PC-9 (cell line): ENCODE data around the gene PIEZO2. TPM values are rescaled to one million over a fixed set of nuclear protein-coding genes. Genes with fewer than 3 reads are reported as not detected.

ENCODE experiments used
- BruUV-seq: library from RNA; stranded (reverse); fragments of 400-500 nt; replicated peaks from 2 replicates; lab custom pipeline; 2021; lab: Mats Ljungman, UMichigan
- CTCF ChIA-PET: fragments of 300-600 bp; sonication (Branson Sonifier 250); formaldehyde crosslinking; loops from one replicate; lab custom pipeline; 2022; ENCODE audit warnings: antibody characterized with exemption; lab: Charles Lee
- POLR2A ChIA-PET: fragments of 300-600 bp; sonication (Branson Sonifier 250); formaldehyde crosslinking; loops from one replicate; lab custom pipeline; 2022; ENCODE audit warnings: antibody characterized with exemption; ENCODE audit not compliant: unreplicated experiment; lab: Charles Lee
- DNase-seq, 2 experiments: peaks; one replicate each; pipeline versions ENCODE4 v3.0.0 to v3.0.0-alpha.2; 2015 to 2022; ENCODE audit warnings: mixed read lengths in 1 of 2
- H2AFZ ChIP-seq: fragments of 200-600 bp; sonication (generic); 2 replicates; pipeline ENCODE4 v1.8.1; 2017; ENCODE audit warnings: antibody characterized with exemption
- H3F3A ChIP-seq: fragments of 200-600 bp; sonication (generic); 2 replicates; pipeline ENCODE4 v1.8.1; 2017; ENCODE audit warnings: antibody characterized with exemption, mild to moderate bottlenecking, low read depth; ENCODE audit not compliant: insufficient read depth
- H3K27ac ChIP-seq: fragments of 200-600 bp; sonication (generic); 2 replicates; pipeline ENCODE4 v1.6.1; 2016; ENCODE audit warnings: mixed run types
- H3K27me3 ChIP-seq: fragments of 200-600 bp; sonication (generic); 2 replicates; pipeline ENCODE4 v1.6.1; 2016; ENCODE audit warnings: low read depth, mixed run types; ENCODE audit not compliant: insufficient read depth
- H3K36me3 ChIP-seq: fragments of 200-600 bp; sonication (generic); 2 replicates; pipeline ENCODE4 v1.6.1; 2016; ENCODE audit warnings: low read depth, mixed run types
- H3K4me1 ChIP-seq: fragments of 200-600 bp; sonication (generic); replicated peaks from 2 replicates; pipeline ENCODE4 v1.6.1; 2016; ENCODE audit warnings: mixed run types; ENCODE audit not compliant: insufficient read depth
- H3K4me2 ChIP-seq: fragments of 200-600 bp; sonication (generic); 2 replicates; pipeline ENCODE4 v1.6.1; 2017; ENCODE audit warnings: mixed run types
- H3K4me3 ChIP-seq: fragments of 200-600 bp; sonication (generic); 2 replicates; pipeline ENCODE4 v1.6.1; 2016; ENCODE audit warnings: mixed run types
- H3K79me2 ChIP-seq: fragments of 200-600 bp; sonication (generic); 2 replicates; pipeline ENCODE4 v1.6.1; 2017; ENCODE audit warnings: low read depth, mixed run types
- H3K9me2 ChIP-seq: fragments of 200-600 bp; sonication (generic); 2 replicates; pipeline ENCODE4 v1.8.1; 2017; ENCODE audit warnings: mild to moderate bottlenecking; ENCODE audit not compliant: insufficient read depth
- H3K9me3 ChIP-seq: fragments of 200-600 bp; sonication (generic); 2 replicates; pipeline ENCODE4 v1.8.1; 2016; ENCODE audit warnings: low read depth; ENCODE audit not compliant: insufficient read depth
- H4K20me1 ChIP-seq: fragments of 200-600 bp; sonication (generic); 2 replicates; pipeline ENCODE4 v1.8.1; 2017; ENCODE audit not compliant: insufficient read depth
- CTCF ChIP-seq: fragments of 200-600 bp; sonication (generic); conservative IDR thresholded peaks from 2 replicates; pipeline ENCODE4 v1.6.1; 2017; ENCODE audit warnings: mixed run types, antibody characterized with exemption, mild to moderate bottlenecking, moderate library complexity
- EZH2 ChIP-seq: fragments of 200-600 bp; sonication (generic); IDR thresholded peaks from 2 replicates; pipeline ENCODE4 v1.8.0; 2017; ENCODE audit warnings: antibody characterized with exemption, low read depth
- intact Hi-C: fragments of 100-400 bp; cut with micrococcal nuclease; formaldehyde crosslinking; loops from one replicate; pipeline ENCODE4 v1.10.0; 2022; ENCODE audit not compliant: unreplicated experiment
- total RNA-seq: library from RNA; stranded (reverse); gene quantifications from 2 replicates; pipeline ENCODE4 v1.2.3, GENCODE V29; 2021

Gene PIEZO2
- total RNA-seq, 1 experiment from 2014 or later, result not detected

- Histone ChIP-seq H3K4me2 (no peak overlapping the region), H3K27me3 (peaks cover 47% of the 10 kb centered on the region)
- POLR2A ChIA-PET, result no interaction called here
These were observed 240.6 kb downstream of the PIEZO2 start for GRCh38 chr18:10908760-10909159.

GRCh38 chr18:10907749-10908148 is 241.6 kb downstream of the PIEZO2 start:
- Histone ChIP-seq H3K4me3 (no peak overlapping the region), H3K9me2 (no peaks in the 10 kb centered on the region), H3K79me2 (no peaks in the 10 kb centered on the region), H3K4me2 (no peak overlapping the region), H3K9me3 (no peaks in the 10 kb centered on the region; the same call in 1 of the 2 replicates), H3K27ac (no peak overlapping the region), H3K36me3 (no peaks in the 10 kb centered on the region), H3F3A (no peaks in the 10 kb centered on the region), H2AFZ (no peak overlapping the region), H4K20me1 (no peaks in the 10 kb centered on the region), H3K27me3 (peaks cover 54% of the 10 kb centered on the region), H3K4me1 (no peaks in the 10 kb centered on the region)
- BruUV-seq, result no TSS peak
- DNase-seq, result no peak
- intact Hi-C loops, result no loop called here
- CTCF ChIA-PET, result no interaction called here
- POLR2A ChIA-PET, result no interaction called here
- TF ChIP-seq EZH2 (no peak), CTCF (no peak)

More at GRCh38 chr18:10908760-10909159, 240.6 kb downstream of the PIEZO2 start:
- H3K4me1 ChIP-seq, result no peaks in the 10 kb centered on the region
- no peaks in the 10 kb centered on the region for H3F3A ChIP-seq
- H3K9me3 ChIP-seq, result no peaks in the 10 kb centered on the region; the same call in 1 of the 2 replicates
- CTCF ChIA-PET, result no interaction called here
- intact Hi-C loops, result no loop called here
- H3K79me2 ChIP-seq, result no peaks in the 10 kb centered on the region
- no peaks in the 10 kb centered on the region for H3K36me3 ChIP-seq
- no peak overlapping the region for H3K27ac ChIP-seq
- BruUV-seq, result no TSS peak
- no peaks in the 10 kb centered on the region for H3K9me2 ChIP-seq
- no peak for TF ChIP-seq CTCF
- no peak for TF ChIP-seq EZH2
- H3K4me3 ChIP-seq, result no peak overlapping the region
- no peak overlapping the region for H2AFZ ChIP-seq
- no peaks in the 10 kb centered on the region for H4K20me1 ChIP-seq
- no peak for DNase-seq

DNA sequence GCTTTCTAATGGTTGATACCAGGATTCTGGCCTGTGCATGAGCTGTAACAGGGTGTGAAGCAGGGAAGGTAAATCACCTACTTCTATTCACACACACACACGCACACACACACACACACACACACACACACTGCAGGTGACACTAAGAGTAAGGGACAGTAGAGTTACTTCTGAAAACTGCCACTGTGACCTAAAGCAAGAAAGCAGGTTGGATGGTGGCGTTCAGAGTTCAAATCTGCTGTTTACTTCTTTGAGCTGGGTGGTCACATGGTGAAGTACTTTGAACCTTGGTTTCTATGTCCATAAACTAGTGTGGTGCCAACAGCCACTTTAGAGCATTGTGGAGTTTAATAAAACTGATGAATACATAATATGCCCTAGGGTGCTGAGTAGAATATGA is 248.0 kb downstream of the PIEZO2 start:
- peaks cover 65% of the 10 kb centered on the region for H3K27me3 ChIP-seq
- no peaks in the 10 kb centered on the region for H3K9me3 ChIP-seq
- H4K20me1 ChIP-seq, result no peaks in the 10 kb centered on the region
- no peak for DNase-seq
- no TSS peak for BruUV-seq
- no peak overlapping the region for H2AFZ ChIP-seq
- POLR2A ChIA-PET, result no interaction called here
- TF ChIP-seq EZH2 (no peak), CTCF (no peak)
- no peaks in the 10 kb centered on the region for H3K4me1 ChIP-seq
- H3K79me2 ChIP-seq, result no peaks in the 10 kb centered on the region
- no peaks in the 10 kb centered on the region for H3K36me3 ChIP-seq
- no peak overlapping the region for H3K4me3 ChIP-seq
- no peak overlapping the region for H3K4me2 ChIP-seq
- no peak overlapping the region for H3K27ac ChIP-seq
- H3F3A ChIP-seq, result no peaks in the 10 kb centered on the region
- H3K9me2 ChIP-seq, result no peaks in the 10 kb centered on the region
- CTCF ChIA-PET, result no interaction called here
- intact Hi-C loops, result no loop called here
